GM12874 (cell line): Measurements from ENCODE around the gene CPNE5.

ENCODE experiments used
- TF ChIP-seq, protein P1 (sequence below): IDR thresholded peaks from 2 replicates; pipeline ENCODE4 v1.5.1; 2011; ENCODE audit warnings: low read depth, mild to moderate bottlenecking, control low read depth, low read length, moderate library complexity; ENCODE audit not compliant: insufficient read depth

CPNE5 gene

DNA sequence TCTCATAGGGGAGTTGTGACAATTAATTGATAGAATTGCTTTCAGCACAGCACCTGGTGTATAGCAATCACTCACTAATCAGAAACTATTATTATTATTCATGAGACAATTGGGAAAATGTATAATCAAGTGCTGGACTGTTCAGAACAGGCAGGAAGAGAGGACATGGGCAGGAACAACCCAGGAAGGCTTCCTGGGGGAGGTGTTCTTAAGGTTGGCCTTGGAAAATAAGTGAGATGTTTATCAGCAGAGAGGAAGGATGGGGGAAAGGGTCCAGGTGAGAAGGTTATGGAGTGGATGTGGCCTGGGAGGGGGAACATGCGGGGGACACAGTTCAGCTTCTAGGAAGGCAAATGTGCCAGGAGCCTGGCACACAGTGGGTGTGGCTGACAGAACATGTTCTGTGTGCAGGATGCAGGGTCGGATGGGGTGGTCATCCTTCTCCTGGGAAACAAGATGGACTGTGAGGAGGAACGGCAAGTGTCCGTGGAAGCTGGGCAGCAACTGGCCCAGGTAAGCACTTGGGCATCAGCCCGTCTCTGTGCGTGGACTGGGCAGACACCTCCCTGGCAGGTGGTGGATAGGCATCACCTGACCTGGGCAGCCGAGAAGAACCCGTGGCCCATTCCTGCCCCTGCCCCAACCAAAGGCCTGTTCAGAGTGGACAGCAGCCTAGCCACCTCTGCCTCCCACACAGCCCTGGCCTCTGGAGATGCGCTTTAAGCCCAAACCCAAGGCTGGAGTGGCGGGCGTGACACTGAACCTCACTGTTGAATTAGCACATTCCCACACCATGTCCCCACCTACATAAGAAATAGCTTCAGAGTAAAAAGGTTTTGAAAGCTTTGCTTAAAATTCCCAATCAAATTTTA lies 110.7 kb downstream of the CPNE5 start:
- TF ChIP-seq, protein P1, sequence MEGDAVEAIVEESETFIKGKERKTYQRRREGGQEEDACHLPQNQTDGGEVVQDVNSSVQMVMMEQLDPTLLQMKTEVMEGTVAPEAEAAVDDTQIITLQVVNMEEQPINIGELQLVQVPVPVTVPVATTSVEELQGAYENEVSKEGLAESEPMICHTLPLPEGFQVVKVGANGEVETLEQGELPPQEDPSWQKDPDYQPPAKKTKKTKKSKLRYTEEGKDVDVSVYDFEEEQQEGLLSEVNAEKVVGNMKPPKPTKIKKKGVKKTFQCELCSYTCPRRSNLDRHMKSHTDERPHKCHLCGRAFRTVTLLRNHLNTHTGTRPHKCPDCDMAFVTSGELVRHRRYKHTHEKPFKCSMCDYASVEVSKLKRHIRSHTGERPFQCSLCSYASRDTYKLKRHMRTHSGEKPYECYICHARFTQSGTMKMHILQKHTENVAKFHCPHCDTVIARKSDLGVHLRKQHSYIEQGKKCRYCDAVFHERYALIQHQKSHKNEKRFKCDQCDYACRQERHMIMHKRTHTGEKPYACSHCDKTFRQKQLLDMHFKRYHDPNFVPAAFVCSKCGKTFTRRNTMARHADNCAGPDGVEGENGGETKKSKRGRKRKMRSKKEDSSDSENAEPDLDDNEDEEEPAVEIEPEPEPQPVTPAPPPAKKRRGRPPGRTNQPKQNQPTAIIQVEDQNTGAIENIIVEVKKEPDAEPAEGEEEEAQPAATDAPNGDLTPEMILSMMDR, result no peak

DNA sequence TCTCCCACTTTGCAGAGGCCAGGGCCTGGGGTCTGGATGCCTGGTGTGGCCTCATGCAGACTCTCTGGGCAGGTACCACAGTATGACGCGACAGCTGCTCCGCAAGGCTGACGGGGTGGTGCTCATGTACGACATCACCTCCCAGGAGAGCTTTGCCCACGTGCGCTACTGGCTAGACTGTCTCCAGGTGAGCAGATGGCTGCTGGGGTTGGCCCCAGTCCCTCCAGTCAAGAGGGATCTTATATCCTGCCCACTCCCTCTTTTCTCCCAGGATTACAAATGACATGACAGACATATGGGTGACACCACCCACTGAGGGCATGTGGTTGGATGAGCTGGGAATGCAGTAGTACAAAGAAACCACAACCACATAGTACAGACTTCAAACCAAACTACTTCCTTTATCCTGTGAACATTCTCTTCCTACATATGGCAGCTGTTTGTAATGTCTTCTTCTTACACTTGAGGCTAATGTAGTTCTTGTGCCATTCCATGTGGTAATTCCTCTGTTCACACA lies 111.7 kb downstream of the CPNE5 start:
- TF ChIP-seq, protein P1, result no peak

DNA sequence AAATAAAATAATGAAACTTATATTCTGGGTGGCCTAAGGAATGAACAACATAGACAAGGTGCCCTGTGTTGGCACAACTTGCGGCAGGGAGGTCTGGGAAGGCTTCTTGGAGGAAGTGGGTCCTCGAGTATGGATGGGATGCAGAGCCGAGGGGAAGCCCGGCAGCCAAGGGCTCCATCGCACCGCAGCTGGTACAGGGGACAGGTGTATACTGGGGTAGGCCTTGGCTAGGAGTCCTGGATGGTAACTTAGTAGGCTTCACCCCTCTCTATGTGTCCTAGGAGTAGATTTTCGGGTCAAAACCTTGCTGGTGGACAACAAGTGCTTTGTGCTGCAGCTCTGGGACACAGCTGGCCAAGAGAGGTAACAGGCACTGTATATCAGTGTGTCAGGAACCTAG lies 113.7 kb downstream of the CPNE5 start:
- TF ChIP-seq, protein P1, result no peak

DNA sequence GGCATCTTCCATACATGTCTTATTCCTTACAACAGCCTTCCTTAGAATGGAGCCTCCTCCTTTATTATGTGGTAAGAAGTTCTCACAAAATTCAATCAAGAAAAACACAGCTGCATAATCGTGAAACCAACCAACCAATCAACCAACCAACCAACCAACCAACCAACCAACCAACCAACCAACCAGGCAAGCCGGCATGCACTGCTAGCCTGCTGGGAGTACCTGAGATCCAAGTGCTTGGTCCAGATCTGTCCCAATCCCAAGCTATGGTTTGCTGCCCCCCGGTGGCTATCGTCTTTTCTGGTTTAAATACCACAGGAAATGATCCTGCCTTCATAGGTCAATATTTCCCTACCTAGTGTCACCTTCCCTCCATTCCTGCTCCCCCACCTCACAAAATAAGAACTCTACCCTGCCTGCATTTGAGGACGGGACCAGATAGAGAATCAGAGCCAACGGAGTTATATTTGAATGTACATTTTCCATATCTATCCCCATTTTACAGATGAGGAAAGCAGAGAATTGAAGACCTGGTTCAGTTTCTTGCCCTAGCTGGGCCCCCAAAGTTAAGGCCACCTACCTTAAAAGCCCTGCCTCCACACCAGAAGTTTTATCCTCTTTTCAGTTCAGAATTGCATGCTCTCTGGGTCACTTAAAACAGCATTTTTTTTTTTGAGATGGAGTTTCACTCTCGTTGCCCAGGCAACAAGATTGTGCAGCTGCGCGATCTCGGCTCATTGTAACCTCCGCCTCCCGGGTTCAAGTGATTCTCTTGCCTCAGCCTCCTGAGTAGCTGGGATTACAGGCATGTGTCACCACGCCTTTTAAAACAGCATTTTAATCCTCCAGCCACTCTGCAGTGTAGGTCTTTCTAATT lies 114.5 kb downstream of the CPNE5 start:
- TF ChIP-seq, protein P1, result peak; percentile 42

DNA sequence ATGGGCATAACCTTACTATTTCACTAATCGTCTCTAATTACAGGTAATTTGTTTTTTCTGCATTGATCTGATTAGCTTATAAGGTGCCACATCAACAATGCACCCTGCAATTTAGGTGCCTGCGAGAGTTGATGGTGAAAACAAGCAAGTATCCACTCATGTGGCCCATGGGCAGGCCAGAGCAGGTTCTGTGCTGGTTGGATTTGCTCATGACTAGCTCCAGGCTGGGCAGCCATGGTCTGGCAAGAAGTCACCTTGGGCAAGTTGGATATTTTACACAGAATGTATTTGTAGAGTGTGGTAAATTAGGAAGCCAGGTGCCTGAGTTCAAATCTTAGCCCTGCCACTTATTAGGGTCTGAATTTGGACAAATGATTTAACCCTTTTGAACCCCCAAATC lies 116.4 kb downstream of the CPNE5 start:
- TF ChIP-seq, protein P1, result no peak

DNA sequence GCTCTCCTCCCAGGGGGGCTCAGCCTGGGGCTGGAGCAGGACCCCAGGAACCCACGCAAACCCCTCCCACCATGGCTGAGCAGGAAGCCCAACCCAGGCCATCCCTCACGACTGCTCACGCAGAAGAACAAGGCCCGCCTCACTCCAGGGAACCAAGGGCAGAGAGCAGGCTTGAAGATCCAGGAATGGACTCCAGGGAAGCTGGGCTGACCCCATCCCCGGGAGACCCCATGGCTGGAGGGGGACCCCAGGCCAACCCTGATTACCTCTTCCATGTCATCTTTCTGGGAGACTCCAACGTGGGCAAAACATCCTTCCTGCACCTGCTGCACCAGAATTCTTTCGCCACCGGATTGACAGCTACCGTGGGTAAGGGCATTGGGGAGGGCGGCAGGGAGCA lies 116.9 kb downstream of the CPNE5 start:
- TF ChIP-seq, protein P1, result no peak
